ENCODE data around the gene TIPARP. TPM values are rescaled to one million over a fixed set of nuclear protein-coding genes. Genes with fewer than 3 reads are reported as not detected.

The TIPARP gene
- total and polyA plus RNA-seq, 12 donors, result 13.8 to 74.6 (median 23.1) TPM

DNA sequence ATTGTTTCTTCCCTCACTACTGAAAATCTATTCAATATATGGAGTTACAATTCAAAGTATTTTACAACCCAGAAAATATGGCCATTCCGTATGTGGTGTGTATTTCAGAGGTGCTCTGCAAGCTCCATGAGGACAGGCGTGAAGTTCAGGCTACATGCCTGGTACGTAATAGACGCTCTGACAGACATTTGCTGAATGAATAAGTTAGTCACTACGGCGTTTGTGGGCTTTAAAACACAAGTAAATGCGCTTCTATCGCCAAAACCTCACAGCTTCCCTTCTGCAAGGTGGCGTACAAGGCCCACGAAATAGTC, 701 bp upstream of the TIPARP start:
- DNase-seq, result no peak
- H3K4me1 ChIP-seq, result peaks cover 0 to 50% (median 29%) of the 10 kb centered on the region in 9 donors
- H3K9me3 ChIP-seq, result no peaks in the 10 kb centered on the region
- 9 to 13% methylated on average over 10 of the region's 10 CpGs for WGBS, 2 donors
- no peak for ATAC-seq
- intact Hi-C loops (cut with DNase I), result loop anchor here (1.0 to 10.0 kb wide), 27 partner anchors 116 to 523 kb away; partner anchors contain the start of genes LEKR1 (in 6 of the 10) and SSR3 (in 5 of the 10)
- peak overlapping the region; percentile 13 to 97 (median 90) for H3K4me3 ChIP-seq
- TF ChIP-seq, protein P1, sequence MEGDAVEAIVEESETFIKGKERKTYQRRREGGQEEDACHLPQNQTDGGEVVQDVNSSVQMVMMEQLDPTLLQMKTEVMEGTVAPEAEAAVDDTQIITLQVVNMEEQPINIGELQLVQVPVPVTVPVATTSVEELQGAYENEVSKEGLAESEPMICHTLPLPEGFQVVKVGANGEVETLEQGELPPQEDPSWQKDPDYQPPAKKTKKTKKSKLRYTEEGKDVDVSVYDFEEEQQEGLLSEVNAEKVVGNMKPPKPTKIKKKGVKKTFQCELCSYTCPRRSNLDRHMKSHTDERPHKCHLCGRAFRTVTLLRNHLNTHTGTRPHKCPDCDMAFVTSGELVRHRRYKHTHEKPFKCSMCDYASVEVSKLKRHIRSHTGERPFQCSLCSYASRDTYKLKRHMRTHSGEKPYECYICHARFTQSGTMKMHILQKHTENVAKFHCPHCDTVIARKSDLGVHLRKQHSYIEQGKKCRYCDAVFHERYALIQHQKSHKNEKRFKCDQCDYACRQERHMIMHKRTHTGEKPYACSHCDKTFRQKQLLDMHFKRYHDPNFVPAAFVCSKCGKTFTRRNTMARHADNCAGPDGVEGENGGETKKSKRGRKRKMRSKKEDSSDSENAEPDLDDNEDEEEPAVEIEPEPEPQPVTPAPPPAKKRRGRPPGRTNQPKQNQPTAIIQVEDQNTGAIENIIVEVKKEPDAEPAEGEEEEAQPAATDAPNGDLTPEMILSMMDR (IDR thresholded peaks at IDR 0.05), result no peak
- peak overlapping the region; percentile 93 to 98 (median 97) for H3K27ac ChIP-seq
- peaks cover 0 to 13% (median 8%) of the 10 kb centered on the region in 9 donors for H3K36me3 ChIP-seq
- H3K27me3 ChIP-seq, result no peaks in the 10 kb centered on the region

DNA sequence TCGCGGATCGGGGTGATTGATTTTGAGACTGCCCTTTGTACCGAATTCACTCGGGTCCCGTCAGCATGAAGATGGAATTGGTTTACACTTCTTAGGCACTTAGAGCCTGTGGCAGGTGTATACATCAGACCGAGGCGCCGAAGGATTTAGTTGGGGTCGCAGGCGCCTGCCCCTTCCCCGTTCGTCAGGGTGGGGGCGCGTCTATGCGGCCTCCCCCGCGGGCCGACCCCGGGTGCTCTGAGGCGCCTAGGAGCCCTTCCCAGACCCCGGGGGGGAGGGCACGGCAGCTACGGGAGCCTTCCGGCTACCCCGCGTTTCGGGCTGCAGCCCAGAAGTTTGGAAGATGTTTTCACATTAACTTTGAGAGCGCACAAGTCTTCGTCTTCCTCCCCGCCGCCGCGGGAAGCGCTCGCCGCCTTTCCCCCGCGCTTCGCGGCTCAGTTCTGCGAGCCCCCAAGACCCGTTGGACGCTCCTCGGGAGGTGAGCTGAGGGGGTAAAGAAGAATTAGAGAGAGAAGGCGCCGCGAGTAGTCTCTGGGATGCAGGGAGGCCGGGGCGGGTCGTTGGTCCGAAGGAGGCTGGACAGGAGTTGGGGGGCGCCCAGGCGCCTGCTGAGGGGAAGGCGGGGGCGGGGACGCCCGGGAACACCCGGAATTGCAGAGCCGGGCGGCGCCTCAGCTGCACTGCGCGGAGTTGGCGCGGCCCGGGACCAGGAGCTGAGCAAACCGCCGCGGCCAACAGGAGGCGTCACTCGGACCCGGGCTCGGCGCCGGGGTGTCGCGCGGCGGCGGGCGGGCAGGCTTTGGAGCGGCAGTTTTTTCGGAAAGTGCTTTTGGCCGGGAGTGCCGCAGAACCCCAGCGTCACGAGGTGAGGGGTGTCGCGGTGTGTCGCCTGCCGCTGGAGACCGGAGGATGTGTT, 780 bp downstream of the TIPARP start:
- WGBS, 2 donors, result 0% methylated on average over 93 of the region's 93 CpGs

DNA sequence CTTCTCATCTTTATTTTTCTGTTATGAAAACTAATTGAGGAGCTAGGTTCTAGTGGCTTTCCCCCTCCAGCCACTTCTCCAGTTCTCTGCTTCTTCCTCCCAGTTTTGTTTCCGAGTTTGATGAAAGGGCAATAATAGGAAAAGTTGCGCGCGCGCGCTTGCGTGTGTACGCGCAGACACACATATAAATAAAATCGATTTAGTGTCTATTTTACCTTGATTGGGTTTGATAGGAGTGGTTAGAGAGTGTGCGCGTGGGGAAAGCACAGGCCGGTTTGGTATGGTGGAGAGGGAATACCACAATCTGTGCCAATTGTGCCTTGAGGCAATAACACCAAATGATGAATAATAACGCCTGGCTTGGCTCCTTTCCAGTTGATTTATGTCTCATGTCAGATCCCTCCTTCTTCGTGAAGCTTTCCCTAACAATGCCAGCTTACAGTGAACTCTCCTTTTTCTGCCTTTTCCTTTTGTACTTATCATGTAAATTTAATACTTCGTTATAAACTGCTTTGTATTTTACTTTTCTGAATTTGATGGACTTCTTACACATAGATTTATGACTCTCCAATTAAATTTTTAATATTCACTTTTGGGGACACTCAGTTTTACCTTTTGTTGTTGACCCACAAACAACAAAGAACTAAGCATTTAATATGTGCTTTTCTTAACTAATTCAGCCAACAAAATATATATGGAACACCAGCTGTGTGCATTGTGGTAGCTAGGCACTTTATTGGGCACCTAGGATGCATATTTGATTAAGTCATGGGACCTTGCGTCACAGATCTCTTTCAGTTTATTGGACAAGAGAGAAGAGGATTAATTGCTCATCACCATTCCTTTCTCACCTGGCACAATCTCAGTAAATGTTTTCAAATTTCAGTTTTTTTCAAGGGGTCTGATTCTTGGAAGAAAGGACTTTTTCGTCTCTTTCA, 1.7 kb downstream of the TIPARP start:
- peak; percentile 27 to 29 for DNase-seq
- H3K36me3 ChIP-seq, result peaks cover 0 to 35% (median 17%) of the 10 kb centered on the region in 9 donors
- peak overlapping the region; percentile 72 to 98 (median 92) for H3K4me3 ChIP-seq
- H3K27ac ChIP-seq, result peak overlapping the region; percentile 93 to 98 (median 97)
- H3K4me1 ChIP-seq, result peaks cover 0 to 61% (median 53%) of the 10 kb centered on the region in 9 donors
- ATAC-seq, result no peak
- 8 to 12% methylated on average over 18 of the region's 18 CpGs for WGBS, 2 donors
- intact Hi-C loops (cut with DNase I), result loop anchor here (2.0 to 10.0 kb wide), 17 partner anchors 121 to 525 kb away; partner anchors contain the start of genes LEKR1 (in 5 of the 10) and SSR3 (in 1 of the 10)
- TF ChIP-seq, protein P1 (IDR thresholded peaks at IDR 0.05), result no peak
- no peaks in the 10 kb centered on the region for H3K27me3 ChIP-seq
- H3K9me3 ChIP-seq, result no peaks in the 10 kb centered on the region

More for the DNA sequence above, 780 bp downstream of the TIPARP start:
- Histone ChIP-seq H3K36me3 (peaks cover 0 to 27% (median 17%) of the 10 kb centered on the region in 9 donors), H3K9me3 (no peaks in the 10 kb centered on the region), H3K27ac (peak overlapping the region; percentile 93 to 98 (median 97)), H3K4me1 (peaks cover 0 to 57% (median 44%) of the 10 kb centered on the region in 9 donors), H3K27me3 (no peaks in the 10 kb centered on the region), H3K4me3 (peak overlapping the region; percentile 72 to 98 (median 92))
- DNase-seq (peak; percentile 65 to 73), ATAC-seq (peak; percentile 34 to 54 (median 41))
- TF ChIP-seq, protein P1 (IDR thresholded peaks at IDR 0.05), result peak in 8 of 9 donors; percentile 39 to 64 (median 52)
- intact Hi-C loops (cut with DNase I), result loop anchor here (1.0 to 10.0 kb wide), 27 partner anchors 118 to 524 kb away; partner anchors contain the start of genes LEKR1 (in 7 of the 10) and SSR3 (in 5 of the 10)

Measured in heart right ventricle (tissue), 16 donors.